Cardiac septum (tissue), 1 donor: ENCODE data around the gene SIK3. TPM values are rescaled to one million over a fixed set of nuclear protein-coding genes. Genes with fewer than 3 reads are reported as not detected.

Source experiments
- DNase-seq: peaks from one replicate; pipeline ENCODE4 v3.0.0-alpha.2; 2020; ENCODE audit warnings: low spot score
- intact Hi-C: fragments of 100-400 bp; cut with DNase I; formaldehyde crosslinking; loops from one replicate; pipeline ENCODE4 v1.14.0; 2022
- total RNA-seq: library from RNA; stranded (reverse); fragmentation: NEBNext Ultra II Directional; extraction: Animal tissue kit (Norgen Biotek cat#: 25700); gene quantifications from one replicate; pipeline ENCODE4 v1.2.1, GENCODE V29; 2021
- donor health status: DM: no; HTN: no; CAD: no.

SIK3 gene
- total RNA-seq, 1 donor from 2014 or later = 47.4 TPM

DNA sequence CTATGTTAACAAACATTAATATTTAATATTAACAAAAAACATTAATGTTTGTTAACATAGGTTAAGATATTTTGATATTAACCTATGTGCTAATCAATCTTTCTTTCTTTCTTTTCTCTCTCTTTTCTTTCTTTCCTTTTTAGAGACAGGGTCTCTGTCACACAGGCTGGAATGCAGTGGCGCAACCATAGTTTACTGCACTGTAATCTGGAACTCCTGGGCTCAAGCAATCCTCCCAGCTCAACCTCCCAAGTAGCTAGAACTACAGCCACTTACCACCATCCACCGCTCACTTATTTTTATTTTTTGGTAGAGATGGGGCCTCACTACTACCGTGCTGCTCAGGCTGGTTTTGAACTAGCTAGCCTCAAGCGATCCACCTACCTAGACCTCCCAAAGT lies 13.2 kb downstream of the SIK3 start:
- intact Hi-C loops = no loop called here
- no peak for DNase-seq

DNA sequence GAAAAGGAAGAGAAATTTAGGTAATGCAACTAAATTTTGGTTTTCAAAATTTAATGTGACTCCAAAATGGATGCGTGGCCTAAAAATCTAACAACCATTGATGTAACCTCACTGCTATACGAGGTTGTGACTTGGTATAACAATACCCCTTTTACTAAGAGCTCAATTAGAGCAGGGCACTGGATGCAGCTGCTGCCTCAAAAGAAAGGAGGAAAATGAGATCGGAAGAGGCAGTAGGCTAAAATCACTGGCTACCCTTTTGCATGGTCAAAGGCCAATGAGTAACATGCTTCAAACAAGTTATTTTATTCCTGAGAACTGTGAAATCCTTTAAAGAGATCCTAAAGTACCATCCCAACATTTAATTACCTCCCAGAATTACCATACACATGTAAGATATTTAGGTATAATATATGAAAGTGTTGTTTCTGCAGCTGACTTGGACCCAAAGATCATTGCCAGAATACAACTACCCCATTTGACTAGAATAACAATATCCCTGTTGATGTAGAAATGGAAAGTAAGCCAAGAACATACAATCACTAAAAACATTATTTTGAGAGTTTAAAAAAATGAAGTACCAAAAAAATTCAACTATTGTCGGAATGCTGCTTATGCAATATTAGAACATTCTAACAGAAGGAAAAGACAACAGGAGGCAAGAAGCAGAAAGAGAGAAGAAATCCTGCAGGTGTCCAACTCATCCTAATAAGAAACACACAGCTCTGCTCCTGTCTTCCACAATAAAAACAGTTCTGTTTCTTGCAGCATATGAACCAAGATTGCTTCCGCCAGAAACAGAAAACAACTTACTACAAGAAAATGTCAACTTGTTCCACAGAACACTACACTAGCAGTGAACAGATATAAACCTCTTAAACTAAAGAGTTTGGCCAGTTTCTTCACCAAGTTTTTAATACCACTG lies 15.0 kb downstream of the SIK3 start:
- DNase-seq = no peak
- intact Hi-C loops = no loop called here

DNA sequence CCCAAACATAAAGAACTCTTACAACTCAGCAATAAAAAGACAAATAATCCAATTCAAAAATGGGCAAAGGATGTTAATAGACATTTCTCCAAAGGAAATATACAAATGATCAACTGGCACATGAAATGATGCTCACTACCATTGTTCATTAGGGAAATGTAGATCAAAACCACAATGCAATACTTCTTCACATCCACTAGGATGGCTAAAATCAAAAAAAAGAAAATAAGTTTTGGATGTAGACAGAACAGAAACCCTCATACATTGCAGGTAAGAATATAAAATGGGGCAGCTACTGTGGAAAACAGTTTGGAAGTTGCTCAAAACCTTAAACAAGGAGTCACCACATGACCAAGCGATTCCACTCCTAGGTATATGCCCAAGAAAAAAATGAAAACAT lies 16.3 kb downstream of the SIK3 start:
- intact Hi-C loops = no loop called here
- no peak for DNase-seq

DNA sequence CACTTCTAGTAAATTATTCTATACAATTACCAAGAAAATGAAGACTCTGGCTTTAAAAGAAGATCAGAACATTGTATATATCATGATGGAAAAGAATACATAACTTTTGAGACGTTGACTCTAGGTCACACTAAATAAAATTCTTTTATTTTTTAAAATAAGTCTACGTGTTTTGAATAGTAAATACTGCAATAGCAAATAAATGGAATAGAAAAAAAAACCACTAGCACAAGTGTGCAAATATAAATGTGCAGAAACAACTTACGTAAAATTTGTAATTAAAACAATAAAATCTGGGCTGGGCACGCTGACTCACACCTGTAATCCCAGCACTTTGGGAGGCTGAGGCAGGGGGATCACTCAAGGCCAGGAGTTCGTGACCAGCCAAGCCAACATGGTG lies 17.9 kb downstream of the SIK3 start:
- no peak for DNase-seq
- intact Hi-C loops = no loop called here

DNA sequence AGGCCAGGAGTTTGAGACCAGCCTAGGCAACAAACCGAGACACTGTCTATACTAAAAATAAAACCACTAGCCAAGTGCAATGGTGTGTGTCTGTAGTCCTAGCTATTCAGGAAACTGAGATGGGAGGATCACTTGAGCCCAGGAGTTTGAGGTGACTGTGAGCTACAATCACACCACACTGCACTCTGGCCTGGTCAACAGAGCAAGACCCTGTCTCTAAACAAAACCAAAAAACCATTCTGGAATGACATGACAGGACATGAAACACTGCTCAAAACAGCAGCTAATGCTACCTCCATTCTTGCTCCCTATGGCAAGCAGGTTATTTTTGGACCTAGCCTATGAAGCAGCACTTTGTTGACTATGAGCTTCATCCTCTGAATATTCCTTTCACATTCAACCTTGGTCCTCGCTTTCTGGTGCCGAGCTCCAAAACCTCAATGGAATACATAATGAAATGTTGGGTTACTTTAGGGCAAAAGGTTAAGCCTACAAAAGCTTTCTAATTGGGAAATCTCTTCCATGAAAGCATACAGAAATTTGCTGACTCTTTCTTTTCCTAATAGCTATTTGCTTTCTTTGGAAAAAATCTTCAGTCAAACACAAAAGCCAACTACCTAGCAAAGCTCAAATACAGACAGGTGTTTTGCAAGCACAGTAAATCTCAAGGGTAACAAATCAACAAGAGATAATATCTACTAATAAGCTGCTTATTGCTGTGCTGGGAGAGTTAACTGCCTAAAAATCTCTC lies 21.1 kb downstream of the SIK3 start:
- intact Hi-C loops = no loop called here
- DNase-seq = no peak

GRCh38 chr11:117075186-117075585 lies 23.0 kb downstream of the SIK3 start:
- no peak for DNase-seq
- intact Hi-C loops = no loop called here

DNA sequence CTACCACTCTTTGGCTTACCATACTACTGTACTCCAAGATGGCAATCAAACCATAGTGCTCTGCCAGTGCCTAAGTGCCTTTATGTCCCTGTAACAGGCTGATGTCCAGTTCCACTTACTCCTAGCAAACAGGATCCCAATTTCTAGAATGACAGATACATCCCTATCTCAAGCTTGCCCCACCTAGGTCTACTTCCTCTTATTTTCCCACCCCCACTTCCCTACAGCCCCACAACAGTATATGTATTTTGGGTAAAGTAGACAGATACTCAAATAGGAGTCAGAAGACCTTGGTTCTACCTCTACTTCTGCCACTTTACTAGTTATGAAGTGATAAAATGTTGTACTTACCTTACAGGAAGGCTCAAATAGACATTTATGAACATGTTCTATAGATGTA lies 24.1 kb downstream of the SIK3 start:
- no peak for DNase-seq
- intact Hi-C loops = no loop called here

DNA sequence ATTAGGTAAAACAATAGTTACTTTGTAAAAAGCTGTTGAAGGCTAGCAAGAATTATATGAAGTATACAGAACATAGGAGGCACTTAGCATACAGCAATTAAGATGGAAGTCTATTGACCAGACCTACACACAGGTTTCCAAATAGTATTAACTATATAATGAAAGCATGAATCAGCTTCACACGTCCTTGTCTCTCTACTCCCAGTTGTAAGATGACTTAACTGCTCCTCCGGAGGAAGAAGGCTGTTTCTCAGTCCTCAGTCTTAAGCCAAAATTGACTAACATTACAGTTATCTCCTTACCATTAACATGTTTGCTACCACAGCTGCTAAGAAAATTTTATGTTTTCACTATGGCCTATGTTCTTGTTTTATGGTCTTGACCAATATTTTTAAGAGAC lies 24.7 kb downstream of the SIK3 start:
- intact Hi-C loops = no loop called here
- no peak for DNase-seq

DNA sequence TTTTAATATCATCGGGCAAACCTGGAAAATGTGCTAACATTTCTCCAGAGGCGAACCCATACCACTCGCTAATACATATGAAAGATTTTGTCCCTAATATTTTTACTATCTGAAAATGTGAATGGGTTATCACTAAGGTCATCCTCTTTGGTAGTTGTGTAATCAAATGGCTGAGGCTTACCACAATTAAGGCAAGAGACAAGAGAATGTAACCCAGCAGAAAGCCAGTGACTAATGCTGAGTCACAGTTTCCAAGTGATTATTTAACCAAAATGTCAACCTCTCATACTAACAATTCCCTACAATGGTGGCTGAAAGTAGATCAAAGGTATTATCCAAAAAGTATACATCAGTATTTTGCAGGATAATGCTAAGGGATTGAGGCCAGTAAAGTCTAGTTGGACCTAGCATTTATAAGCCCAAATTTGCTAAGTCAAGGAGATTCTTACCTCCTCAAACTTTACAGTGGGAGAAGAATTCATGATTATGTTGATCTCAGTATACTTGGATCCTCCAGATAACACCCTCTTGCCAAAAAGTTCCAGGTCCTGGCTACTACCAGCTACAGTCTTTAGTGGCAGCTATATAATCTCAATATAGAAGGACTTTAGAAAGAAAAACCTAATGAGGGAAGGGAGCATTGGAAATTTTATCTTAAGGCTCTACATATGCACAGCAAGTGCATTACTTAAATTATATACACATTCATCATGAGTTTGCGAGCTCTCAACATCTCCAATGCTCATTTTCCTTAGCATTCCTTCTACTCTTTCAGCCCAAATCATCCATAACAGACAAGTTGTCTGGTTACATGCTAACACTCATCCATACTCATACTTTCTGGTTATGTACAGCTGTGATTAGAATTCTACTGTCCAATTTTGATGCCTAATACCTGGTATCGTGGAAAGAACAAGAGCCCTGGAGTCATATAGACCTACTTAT lies 25.4 kb downstream of the SIK3 start:
- intact Hi-C loops = no loop called here
- DNase-seq = no peak

DNA sequence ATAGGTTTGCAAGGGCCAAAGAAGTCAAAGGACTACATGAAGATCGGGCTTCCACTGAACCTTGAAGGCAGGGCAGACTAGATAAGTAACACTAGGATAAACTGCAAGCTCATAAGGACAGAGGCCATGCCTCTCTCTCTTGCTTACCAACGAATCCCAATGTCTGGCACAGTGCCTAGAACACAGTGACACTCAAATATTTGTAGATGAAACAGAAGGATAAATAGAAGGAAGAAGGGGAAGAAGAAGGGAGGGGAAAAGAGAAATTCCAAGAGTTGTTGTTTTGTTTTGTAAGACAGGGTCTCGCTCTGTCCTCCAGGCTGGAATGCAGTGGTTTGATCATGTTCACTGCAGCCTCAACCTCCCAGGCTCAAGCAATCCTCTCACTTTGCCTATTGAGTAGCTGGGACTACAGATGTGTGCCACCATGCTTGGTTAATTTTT lies 26.9 kb downstream of the SIK3 start:
- DNase-seq = no peak
- intact Hi-C loops = no loop called here

- intact Hi-C loops = no loop called here
- no peak for DNase-seq
Measured at GRCh38 chr11:117070016-117070415, 28.2 kb downstream of the SIK3 start.

GRCh38 chr11:117068303-117068860 lies 29.8 kb downstream of the SIK3 start:
- DNase-seq = no peak
- intact Hi-C loops = no loop called here

- intact Hi-C loops = no loop called here
- no peak for DNase-seq
Measured at GRCh38 chr11:117066959-117067358, 31.3 kb downstream of the SIK3 start.

- intact Hi-C loops = no loop called here
- no peak for DNase-seq
Measured at GRCh38 chr11:117064275-117064674, 34.0 kb downstream of the SIK3 start.

- no peak for DNase-seq
Measured at GRCh38 chr11:117062498-117062897, 35.7 kb downstream of the SIK3 start.

DNA sequence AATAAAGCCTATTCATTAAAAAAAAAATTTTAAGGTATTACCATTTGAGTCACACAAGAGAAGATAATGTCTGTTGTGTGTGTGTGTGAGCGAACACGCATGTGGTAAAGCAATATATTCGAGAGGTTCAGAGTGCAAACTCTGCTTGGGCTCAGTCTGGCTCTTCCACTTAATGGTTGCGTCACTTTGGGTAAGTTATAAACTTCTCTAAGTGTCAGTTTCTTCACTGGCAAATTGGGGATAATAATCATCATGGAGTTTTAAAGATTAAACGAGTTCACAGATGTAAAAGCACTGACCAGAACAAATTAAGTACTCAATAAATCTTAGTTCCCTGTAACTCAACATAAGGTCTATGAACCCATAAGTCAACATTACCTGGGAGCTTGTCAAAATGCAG lies 37.0 kb downstream of the SIK3 start:
- no peak for DNase-seq

More at GRCh38 chr11:117062498-117062897, 35.7 kb downstream of the SIK3 start:
- intact Hi-C loops = no loop called here

DNA sequence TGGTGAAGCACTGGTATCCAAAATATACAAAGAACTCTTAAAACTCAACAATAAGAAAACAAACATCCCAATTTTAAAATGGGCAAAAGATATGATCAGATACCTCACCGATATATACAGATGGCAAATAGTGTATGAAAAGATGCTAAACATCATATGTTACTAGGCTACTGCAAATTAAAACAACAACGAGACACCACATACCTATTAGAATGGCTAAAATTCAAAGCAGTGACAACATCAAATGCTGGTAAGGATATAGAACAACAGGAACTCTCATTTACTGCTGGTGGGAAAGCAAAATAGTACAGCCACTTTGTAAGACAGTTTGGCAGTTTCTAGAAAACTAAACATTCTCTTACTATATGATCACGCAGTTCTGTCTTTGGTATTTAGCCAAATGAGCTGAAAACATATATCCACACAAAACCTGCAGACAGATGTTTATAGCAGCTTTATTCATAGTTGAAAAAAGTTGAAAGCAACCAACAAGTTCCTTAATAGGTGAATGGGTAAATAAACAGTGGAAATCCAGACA lies 38.5 kb downstream of the SIK3 start:
- no peak for DNase-seq
- intact Hi-C loops = no loop called here

More for the DNA sequence above, 37.0 kb downstream of the SIK3 start:
- intact Hi-C loops = no loop called here

GRCh38 chr11:117058761-117059261 lies 39.4 kb downstream of the SIK3 start:
- DNase-seq = no peak
- intact Hi-C loops = no loop called here

GRCh38 chr11:117057727-117058126 lies 40.5 kb downstream of the SIK3 start:
- intact Hi-C loops = no loop called here
- DNase-seq = no peak
